Ascending aorta (tissue), 2 donors: ENCODE data around the gene C1QTNF1. TPM values are rescaled to one million over a fixed set of nuclear protein-coding genes. Genes with fewer than 3 reads are reported as not detected.
A peak's percentile ranks its signal among the peaks of the same experiment; 100 is the strongest.

Source experiments
- DNase-seq, 2 donors: peaks; one replicate each; pipeline ENCODE4 v3.0.0-alpha.2; 2019; ENCODE audit warnings: low spot score in 2 of 2
- H3K27ac ChIP-seq, 2 donors: fragments of 200-600 bp; sonication (generic); one replicate each; pipeline ENCODE4 v1.5.1; 2016 to 2017; ENCODE audit warnings: mild to moderate bottlenecking in 1 of 2
- H3K27me3 ChIP-seq: fragments of 200-600 bp; sonication (generic); one replicate; pipeline ENCODE4 v1.5.1; 2017
- H3K36me3 ChIP-seq, 2 donors: fragments of 200-600 bp; sonication (generic); one replicate each; pipeline ENCODE4 v1.5.1; 2016
- H3K4me1 ChIP-seq, 2 donors: fragments of 200-600 bp; sonication (generic); one replicate each; pipeline ENCODE4 v1.5.1; 2016 to 2017; ENCODE audit warnings: mild to moderate bottlenecking in 1 of 2
- H3K4me3 ChIP-seq, 2 donors: fragments of 200-600 bp; sonication (generic); one replicate each; pipeline ENCODE4 v1.5.1; 2016 to 2017; ENCODE audit warnings: mild to moderate bottlenecking in 1 of 2
- H3K9me3 ChIP-seq, 2 donors: fragments of 200-600 bp; sonication (generic); one replicate each; pipeline ENCODE4 v1.5.1; 2016
- CTCF ChIP-seq, 3 experiments: fragments of 200-600 bp in 2 of 3; fragments of 450-650 bp in 1 of 3; sonication (generic) in 2 of 3; IDR thresholded peaks; one replicate each; pipeline ENCODE4 v1.5.1; 2016 to 2019; ENCODE audit warnings: antibody characterized with exemption in 3 of 3, mild to moderate bottlenecking in 1 of 3, moderate library complexity in 1 of 3
- intact Hi-C: fragments of 100-400 bp; cut with DNase I; formaldehyde crosslinking; loops from one replicate; pipeline ENCODE4 v1.15.1; 2023
- total RNA-seq: library from RNA; depleted of rRNA; stranded (reverse); fragments of >200 nt; gene quantifications from one replicate; pipeline ENCODE4 v1.1.0, GENCODE V29; 2016

Gene C1QTNF1
- total RNA-seq, 1 donor from 2014 or later: 435 TPM

GRCh38 chr17:79031996-79032875 lies 8.3 kb downstream of the C1QTNF1 start:
- Histone ChIP-seq H3K4me3 (no peak overlapping the region), H3K9me3 (no peaks in the 10 kb centered on the region), H3K36me3 (no peaks in the 10 kb centered on the region), H3K27me3 (no peaks in the 10 kb centered on the region), H3K27ac (no peak overlapping the region), H3K4me1 (peaks cover 15 to 39% of the 10 kb centered on the region in 2 donors)
- intact Hi-C loops: no loop called here
- DNase-seq: peak in 1 of 2 donors; percentile 56
- no peak for TF ChIP-seq CTCF (IDR thresholded peaks at IDR 0.05)

- Histone ChIP-seq H3K27ac (peak overlapping the region in 1 of 2 donors; percentile 71), H3K4me3 (no peak overlapping the region), H3K4me1 (peaks cover 9 to 35% of the 10 kb centered on the region in 2 donors), H3K36me3 (no peaks in the 10 kb centered on the region), H3K9me3 (no peaks in the 10 kb centered on the region), H3K27me3 (no peaks in the 10 kb centered on the region)
- TF ChIP-seq CTCF (IDR thresholded peaks at IDR 0.05): no peak
- intact Hi-C loops: no loop called here
- peak in 1 of 2 donors; percentile 59 for DNase-seq
These were observed 9.2 kb downstream of the C1QTNF1 start for GRCh38 chr17:79033046-79033616.

- no peak for TF ChIP-seq CTCF (IDR thresholded peaks at IDR 0.05)
- H3K36me3 ChIP-seq: no peaks in the 10 kb centered on the region
- H3K4me1 ChIP-seq: peaks cover 9 to 34% of the 10 kb centered on the region in 2 donors
- peak overlapping the region; percentile 65 to 71 for H3K27ac ChIP-seq
- peak in 1 of 2 donors; percentile 67 for DNase-seq
- H3K9me3 ChIP-seq: no peaks in the 10 kb centered on the region
- intact Hi-C loops: no loop called here
- H3K27me3 ChIP-seq: no peaks in the 10 kb centered on the region
- H3K4me3 ChIP-seq: peak overlapping the region in 1 of 2 donors; percentile 3
These were observed 10.0 kb downstream of the C1QTNF1 start for GRCh38 chr17:79033741-79034501.

GRCh38 chr17:79034931-79035485 lies 11.0 kb downstream of the C1QTNF1 start:
- Histone ChIP-seq H3K27me3 (no peaks in the 10 kb centered on the region), H3K9me3 (no peaks in the 10 kb centered on the region), H3K4me3 (no peak overlapping the region), H3K4me1 (peaks cover 9 to 34% of the 10 kb centered on the region in 2 donors), H3K27ac (peak overlapping the region; percentile 65 to 66), H3K36me3 (no peaks in the 10 kb centered on the region)
- intact Hi-C loops: no loop called here
- TF ChIP-seq CTCF (IDR thresholded peaks at IDR 0.05): no peak
- DNase-seq: peak in 1 of 2 donors; percentile 35

GRCh38 chr17:79035686-79036085 lies 11.7 kb downstream of the C1QTNF1 start:
- intact Hi-C loops: loop anchor here (2.0 kb wide), 1 partner anchor 15 kb away; no protein-coding TSS in a partner anchor
- Histone ChIP-seq H3K27me3 (no peaks in the 10 kb centered on the region), H3K36me3 (no peaks in the 10 kb centered on the region), H3K27ac (peak overlapping the region; percentile 65 to 66), H3K4me3 (no peak overlapping the region), H3K4me1 (peaks cover 9 to 34% of the 10 kb centered on the region in 2 donors), H3K9me3 (no peaks in the 10 kb centered on the region)
- TF ChIP-seq CTCF (IDR thresholded peaks at IDR 0.05): no peak
- DNase-seq: peak in 1 of 2 donors; percentile 61
